GM23338 (cell line): Measurements from ENCODE around the gene CNTNAP1. TPM values are rescaled to one million over a fixed set of nuclear protein-coding genes. Genes with fewer than 3 reads are reported as not detected.

Source experiments
- ATAC-seq: fragments of 200-7000 bp; cut with Tn5 transposase; 3 replicates; pipeline ENCODE4 v1.9.1; 2020
- DNase-seq: peaks from one replicate; pipeline ENCODE4 v3.0.0-alpha.2; 2015; ENCODE audit warnings: low spot score
- H2AFZ ChIP-seq: fragments of 200-600 bp; sonication (generic); 2 replicates; pipeline ENCODE4 v1.8.0; 2016; ENCODE audit warnings: antibody characterized with exemption, mild to moderate bottlenecking, moderate library complexity
- H3F3A ChIP-seq: fragments of 200-600 bp; sonication (generic); replicated peaks from 2 replicates; pipeline ENCODE4 v1.8.0; 2017; ENCODE audit warnings: antibody characterized with exemption, mixed run types, low read depth
- H3K27ac ChIP-seq: fragments of 200-600 bp; sonication (generic); 2 replicates; pipeline ENCODE4 v1.6.1; 2016; ENCODE audit warnings: low read depth
- H3K27me3 ChIP-seq: fragments of 200-600 bp; sonication (generic); 2 replicates; pipeline ENCODE4 v1.8.0; 2016; ENCODE audit warnings: mild to moderate bottlenecking, mixed run types, moderate library complexity; ENCODE audit not compliant: insufficient read depth
- H3K36me3 ChIP-seq: fragments of 200-600 bp; sonication (generic); 2 replicates; pipeline ENCODE4 v1.8.0; 2016; ENCODE audit warnings: mild to moderate bottlenecking; ENCODE audit not compliant: insufficient read depth
- H3K4me1 ChIP-seq: fragments of 200-600 bp; sonication (generic); 2 replicates; pipeline ENCODE4 v1.8.0; 2016; ENCODE audit warnings: mild to moderate bottlenecking, moderate library complexity; ENCODE audit not compliant: insufficient read depth
- H3K4me2 ChIP-seq: fragments of 200-600 bp; sonication (generic); 2 replicates; pipeline ENCODE4 v1.7.1; 2017; ENCODE audit warnings: mixed run types
- H3K4me3 ChIP-seq: fragments of 200-600 bp; sonication (generic); 2 replicates; pipeline ENCODE4 v1.6.1; 2016; ENCODE audit warnings: mixed run types
- H3K79me2 ChIP-seq: fragments of 200-600 bp; sonication (generic); replicated peaks from 2 replicates; pipeline ENCODE4 v1.8.0; 2017; ENCODE audit warnings: mild to moderate bottlenecking; ENCODE audit not compliant: insufficient read depth
- H3K9me2 ChIP-seq: fragments of 200-600 bp; sonication (generic); 2 replicates; pipeline ENCODE4 v1.8.0; 2017; ENCODE audit not compliant: insufficient read depth
- H4K20me1 ChIP-seq: fragments of 200-600 bp; sonication (generic); replicated peaks from 2 replicates; pipeline ENCODE4 v1.8.0; 2017; ENCODE audit warnings: mild to moderate bottlenecking; ENCODE audit not compliant: insufficient read depth
- H3K27ac Mint-ChIP-seq: 2 replicates; pipeline ENCODE4 v1.8.0; 2020; ENCODE audit warnings: inconsistent platforms, mild to moderate bottlenecking, moderate library complexity, mixed read lengths
- H3K27me3 Mint-ChIP-seq: 3 replicates; pipeline ENCODE4 v1.8.0; 2022; ENCODE audit warnings: low read depth, mild to moderate bottlenecking, moderate library complexity, mixed read lengths, inconsistent platforms; ENCODE audit not compliant: insufficient read depth, poor library complexity
- H3K36me3 Mint-ChIP-seq: 3 replicates; pipeline ENCODE4 v1.8.0; 2021; ENCODE audit warnings: low read depth, mild to moderate bottlenecking, inconsistent platforms, moderate library complexity, mixed read lengths
- H3K4me1 Mint-ChIP-seq: 3 replicates; pipeline ENCODE4 v1.8.0; 2020; ENCODE audit warnings: mild to moderate bottlenecking, inconsistent platforms, mixed read lengths
- H3K4me3 Mint-ChIP-seq: 3 replicates; pipeline ENCODE4 v1.8.0; 2021; ENCODE audit warnings: moderate library complexity, mild to moderate bottlenecking, inconsistent platforms, mixed read lengths
- H3K9me3 Mint-ChIP-seq: 3 replicates; pipeline ENCODE4 v1.8.0; 2020; ENCODE audit warnings: moderate library complexity, mild to moderate bottlenecking, inconsistent platforms, mixed read lengths
- CREB1 ChIP-seq: fragments of 250-450 bp; sonication (Bioruptor Pico); IDR thresholded peaks from 2 replicates; pipeline ENCODE4 v1.5.0; 2020; ENCODE audit warnings: low read depth, mild to moderate bottlenecking, moderate library complexity
- CTCF ChIP-seq, 2 experiments: fragments of 200-600 bp in 1 of 2; sonication (generic) in 1 of 2; conservative IDR thresholded peaks; 2 replicates each; pipeline versions ENCODE4 v1.5.1 to v1.6.1; 2016 to 2017; ENCODE audit warnings: antibody characterized with exemption in 2 of 2, low read depth in 2 of 2, mild to moderate bottlenecking in 2 of 2, moderate library complexity in 1 of 2
- ETS1 ChIP-seq: IDR thresholded peaks from 2 replicates; pipeline ENCODE4 v1.6.1; 2016; ENCODE audit warnings: antibody characterized with exemption
- EZH2 ChIP-seq: fragments of 200-600 bp; sonication (generic); IDR thresholded peaks from one replicate; pipeline ENCODE4 v1.8.0; 2017; ENCODE audit warnings: antibody characterized with exemption, mild to moderate bottlenecking, low read depth; ENCODE audit not compliant: unreplicated experiment
- EZH2phosphoT487 ChIP-seq: fragments of 200-600 bp; sonication (generic); IDR thresholded peaks from one replicate; pipeline ENCODE4 v1.8.1; 2018; ENCODE audit warnings: antibody characterized with exemption; ENCODE audit not compliant: unreplicated experiment
- JUNB ChIP-seq: IDR thresholded peaks from one replicate; pipeline ENCODE4 v1.6.1; 2016; ENCODE audit warnings: antibody characterized with exemption; ENCODE audit not compliant: unreplicated experiment
- NANOG ChIP-seq: IDR thresholded peaks from 2 replicates; pipeline ENCODE4 v1.6.1; 2016; ENCODE audit warnings: antibody characterized with exemption, borderline replicate concordance
- POLR2AphosphoS5 ChIP-seq: IDR thresholded peaks from 2 replicates; pipeline ENCODE4 v1.6.1; 2016; ENCODE audit warnings: antibody characterized with exemption, low read depth
- REST ChIP-seq: IDR thresholded peaks from one replicate; pipeline ENCODE4 v1.6.1; 2018; ENCODE audit warnings: antibody characterized with exemption; ENCODE audit not compliant: unreplicated experiment
- STAT1 ChIP-seq: IDR thresholded peaks from one replicate; pipeline ENCODE4 v1.6.1; 2016; ENCODE audit warnings: antibody characterized with exemption; ENCODE audit not compliant: unreplicated experiment
- ZNF114 ChIP-seq: fragments of 250-450 bp; sonication (Bioruptor Pico); IDR thresholded peaks from 2 replicates; pipeline ENCODE4 v1.5.0; 2020; ENCODE audit warnings: mild to moderate bottlenecking, moderate library complexity
- ZNF331 ChIP-seq: fragments of 250-450 bp; sonication (Bioruptor Pico); IDR thresholded peaks from 2 replicates; pipeline ENCODE4 v1.5.0; 2020; ENCODE audit warnings: low read depth, mild to moderate bottlenecking, moderate library complexity
- ZNF462 ChIP-seq: fragments of 250-450 bp; sonication (Bioruptor Pico); IDR thresholded peaks from 2 replicates; pipeline ENCODE4 v1.5.0; 2020; ENCODE audit warnings: mild to moderate bottlenecking, moderate library complexity
- polyA plus RNA-seq: library from polyadenylated mRNA; unstranded; fragments of >200 nt; fragmentation: Nextera tagmentation; extraction: Ambion mirVana; gene quantifications from 2 replicates; pipeline ENCODE4 v1.2.1, GENCODE V29; 2016
- total RNA-seq: library from RNA; depleted of rRNA; stranded (reverse); fragments of >200 nt; shearing (Covaris generic); gene quantifications from 2 replicates; pipeline ENCODE4 v1.2.3, GENCODE V29; 2014

CNTNAP1 gene
- total and polyA plus RNA-seq, 2 experiments from 2014 or later, result 1.3 to 5.0 TPM

GRCh38 chr17:42709561-42709960 is 27.2 kb downstream of the CNTNAP1 start:
- Histone ChIP-seq H3F3A (no peaks in the 10 kb centered on the region), H4K20me1 (no peaks in the 10 kb centered on the region; the same call in 1 of the 2 replicates), H3K4me3 (no peak overlapping the region), H3K27ac (no peak overlapping the region), H3K9me2 (no peaks in the 10 kb centered on the region), H3K27me3 (no peaks in the 10 kb centered on the region), H2AFZ (no peak overlapping the region), H3K36me3 (no peaks in the 10 kb centered on the region; the same call in 1 of the 2 replicates), H3K4me2 (no peak overlapping the region), H3K79me2 (no peaks in the 10 kb centered on the region), H3K4me1 (no peaks in the 10 kb centered on the region)
- Mint-ChIP-seq H3K9me3 (no peaks in the 10 kb centered on the region), H3K27ac (no peak overlapping the region), H3K36me3 (peaks cover 42% of the 10 kb centered on the region), H3K27me3 (no peaks in the 10 kb centered on the region), H3K4me1 (no peaks in the 10 kb centered on the region), H3K4me3 (no peak overlapping the region)
- TF ChIP-seq STAT1, result no peak
- no peak for TF ChIP-seq CTCF (conservative IDR thresholded peaks at IDR 0.05; ENCODE audit: low read depth in 2 of 2)
- no peak for TF ChIP-seq ZNF331
- no peak for TF ChIP-seq JUNB
- no peak for TF ChIP-seq ZNF462 (CRISPR knock-in tag)
- TF ChIP-seq EZH2, result no peak
- no peak for TF ChIP-seq NANOG
- TF ChIP-seq ETS1, result no peak
- TF ChIP-seq REST, result no peak
- TF ChIP-seq EZH2phosphoT487, result no peak
- TF ChIP-seq POLR2AphosphoS5, result no peak
- no peak for TF ChIP-seq ZNF114 (CRISPR knock-in tag)
- no peak for TF ChIP-seq CREB1
- ATAC-seq, result no peak
- DNase-seq, result no peak
